Neural progenitor cell (in vitro differentiated cells): ENCODE measurements around the gene BACH1. TPM values are rescaled to one million over a fixed set of nuclear protein-coding genes. Genes with fewer than 3 reads are reported as not detected.

Source experiments
- DNase-seq: peaks from one replicate; pipeline ENCODE4 v3.0.0-alpha.2; 2016; ENCODE audit warnings: low spot score
- H2AFZ ChIP-seq: fragments of 200-600 bp; sonication (generic); replicated peaks from 2 replicates; pipeline ENCODE4 v1.6.1; 2016; ENCODE audit warnings: antibody characterized with exemption
- H3F3A ChIP-seq: fragments of 200-600 bp; sonication (generic); 2 replicates; pipeline ENCODE4 v1.6.1; 2016; ENCODE audit warnings: antibody characterized with exemption, low read depth
- H3K27ac ChIP-seq: fragments of 200-600 bp; sonication (generic); 2 replicates; pipeline ENCODE4 v1.5.1; 2016; ENCODE audit warnings: mild to moderate bottlenecking
- H3K27me3 ChIP-seq: fragments of 200-600 bp; sonication (generic); 2 replicates; pipeline ENCODE4 v1.6.1; 2016; ENCODE audit warnings: mild to moderate bottlenecking, moderate library complexity
- H3K36me3 ChIP-seq: fragments of 200-600 bp; sonication (generic); 2 replicates; pipeline ENCODE4 v1.5.1; 2016
- H3K4me1 ChIP-seq: fragments of 200-600 bp; sonication (generic); 2 replicates; pipeline ENCODE4 v1.6.1; 2016; ENCODE audit warnings: mixed run types
- H3K4me2 ChIP-seq: fragments of 200-600 bp; sonication (generic); 2 replicates; pipeline ENCODE4 v1.6.1; 2016
- H3K4me3 ChIP-seq: fragments of 200-600 bp; sonication (generic); 2 replicates; pipeline ENCODE4 v1.5.1; 2016
- H3K79me2 ChIP-seq: fragments of 200-600 bp; sonication (generic); 2 replicates; pipeline ENCODE4 v1.6.1; 2016; ENCODE audit warnings: low read depth
- H3K9ac ChIP-seq: fragments of 200-600 bp; sonication (generic); 2 replicates; pipeline ENCODE4 v1.6.1; 2016
- H3K9me3 ChIP-seq: fragments of 200-600 bp; sonication (generic); 2 replicates; pipeline ENCODE4 v1.5.1; 2016; ENCODE audit warnings: low read depth
- H4K20me1 ChIP-seq: fragments of 200-600 bp; sonication (generic); 2 replicates; pipeline ENCODE4 v1.6.1; 2016; ENCODE audit warnings: low read depth
- H3K27ac Mint-ChIP-seq: 3 replicates; pipeline ENCODE4 v1.8.0; 2021; ENCODE audit warnings: mixed read lengths
- H3K27me3 Mint-ChIP-seq: 2 replicates; pipeline ENCODE4 v1.8.0; 2022; ENCODE audit warnings: low read depth, mild to moderate bottlenecking, inconsistent platforms, moderate library complexity, mixed read lengths; ENCODE audit not compliant: insufficient read depth
- H3K36me3 Mint-ChIP-seq: 3 replicates; pipeline ENCODE4 v1.8.0; 2021; ENCODE audit warnings: mixed read lengths
- H3K4me1 Mint-ChIP-seq: 3 replicates; pipeline ENCODE4 v1.8.0; 2021; ENCODE audit warnings: mixed read lengths
- H3K4me3 Mint-ChIP-seq: 3 replicates; pipeline ENCODE4 v1.8.0; 2021; ENCODE audit warnings: mild to moderate bottlenecking, moderate library complexity, mixed read lengths
- H3K9me3 Mint-ChIP-seq: 3 replicates; pipeline ENCODE4 v1.8.0; 2020; ENCODE audit warnings: mixed read lengths
- EZH2 ChIP-seq: fragments of 200-600 bp; sonication (generic); IDR thresholded peaks from 2 replicates; pipeline ENCODE4 v1.6.1; 2017; ENCODE audit warnings: antibody characterized with exemption, mild to moderate bottlenecking, moderate library complexity
- EZH2phosphoT487 ChIP-seq: fragments of 200-600 bp; sonication (generic); IDR thresholded peaks from 2 replicates; pipeline ENCODE4 v1.6.1; 2017; ENCODE audit warnings: antibody characterized with exemption
- total RNA-seq: library from RNA; depleted of rRNA; stranded (reverse); fragments of >200 nt; gene quantifications from 2 replicates; pipeline ENCODE4 v1.2.3, GENCODE V29; 2015; ENCODE audit warnings: low replicate concordance
- TF ChIP-seq, protein P1 (sequence below): fragments of 200-600 bp; sonication (generic); IDR thresholded peaks from 2 replicates; pipeline ENCODE4 v1.5.1; 2017; ENCODE audit warnings: antibody characterized with exemption, mild to moderate bottlenecking

Gene BACH1
- total RNA-seq, 1 donor from 2014 or later: 93.8 TPM

GRCh38 chr21:29338256-29338655 lies 39.5 kb downstream of the BACH1 start:
- no peaks in the 10 kb centered on the region for H3F3A ChIP-seq
- H3K9ac ChIP-seq: no peak overlapping the region
- no peaks in the 10 kb centered on the region for H3K9me3 Mint-ChIP-seq
- H3K27me3 Mint-ChIP-seq: no peaks in the 10 kb centered on the region
- no peak overlapping the region for H3K27ac ChIP-seq
- no peak overlapping the region for H3K27ac Mint-ChIP-seq
- peaks cover 21% of the 10 kb centered on the region for H3K36me3 Mint-ChIP-seq
- no peak for DNase-seq
- no peaks in the 10 kb centered on the region for H3K9me3 ChIP-seq
- no peaks in the 10 kb centered on the region for H3K36me3 ChIP-seq
- no peaks in the 10 kb centered on the region for H3K27me3 ChIP-seq
- H3K4me1 Mint-ChIP-seq: no peaks in the 10 kb centered on the region
- no peak for TF ChIP-seq EZH2
- TF ChIP-seq, protein P1, sequence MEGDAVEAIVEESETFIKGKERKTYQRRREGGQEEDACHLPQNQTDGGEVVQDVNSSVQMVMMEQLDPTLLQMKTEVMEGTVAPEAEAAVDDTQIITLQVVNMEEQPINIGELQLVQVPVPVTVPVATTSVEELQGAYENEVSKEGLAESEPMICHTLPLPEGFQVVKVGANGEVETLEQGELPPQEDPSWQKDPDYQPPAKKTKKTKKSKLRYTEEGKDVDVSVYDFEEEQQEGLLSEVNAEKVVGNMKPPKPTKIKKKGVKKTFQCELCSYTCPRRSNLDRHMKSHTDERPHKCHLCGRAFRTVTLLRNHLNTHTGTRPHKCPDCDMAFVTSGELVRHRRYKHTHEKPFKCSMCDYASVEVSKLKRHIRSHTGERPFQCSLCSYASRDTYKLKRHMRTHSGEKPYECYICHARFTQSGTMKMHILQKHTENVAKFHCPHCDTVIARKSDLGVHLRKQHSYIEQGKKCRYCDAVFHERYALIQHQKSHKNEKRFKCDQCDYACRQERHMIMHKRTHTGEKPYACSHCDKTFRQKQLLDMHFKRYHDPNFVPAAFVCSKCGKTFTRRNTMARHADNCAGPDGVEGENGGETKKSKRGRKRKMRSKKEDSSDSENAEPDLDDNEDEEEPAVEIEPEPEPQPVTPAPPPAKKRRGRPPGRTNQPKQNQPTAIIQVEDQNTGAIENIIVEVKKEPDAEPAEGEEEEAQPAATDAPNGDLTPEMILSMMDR: no peak
- TF ChIP-seq EZH2phosphoT487: no peak
- peaks cover 46% of the 10 kb centered on the region for H3K79me2 ChIP-seq
- no peaks in the 10 kb centered on the region for H3K4me1 ChIP-seq
- H3K4me3 Mint-ChIP-seq: no peak overlapping the region
- no peak overlapping the region for H2AFZ ChIP-seq
- H3K4me2 ChIP-seq: no peak overlapping the region
- H3K4me3 ChIP-seq: no peak overlapping the region
- H4K20me1 ChIP-seq: peaks cover 13% of the 10 kb centered on the region

GRCh38 chr21:29340228-29340627 lies 41.5 kb downstream of the BACH1 start:
- H2AFZ ChIP-seq: no peak overlapping the region
- H3K27ac Mint-ChIP-seq: no peak overlapping the region
- peaks cover 23% of the 10 kb centered on the region for H3K36me3 Mint-ChIP-seq
- no peaks in the 10 kb centered on the region for H3K4me1 Mint-ChIP-seq
- no peaks in the 10 kb centered on the region for H3K9me3 ChIP-seq
- DNase-seq: no peak
- no peak overlapping the region for H3K9ac ChIP-seq
- H3K4me3 Mint-ChIP-seq: no peak overlapping the region
- H3K27me3 ChIP-seq: no peaks in the 10 kb centered on the region
- no peaks in the 10 kb centered on the region for H3K27me3 Mint-ChIP-seq
- no peak overlapping the region for H3K4me3 ChIP-seq
- H3K9me3 Mint-ChIP-seq: no peaks in the 10 kb centered on the region
- H3K36me3 ChIP-seq: no peaks in the 10 kb centered on the region
- no peak overlapping the region for H3K27ac ChIP-seq
- H3K4me2 ChIP-seq: no peak overlapping the region
- H3F3A ChIP-seq: no peaks in the 10 kb centered on the region
- H4K20me1 ChIP-seq: peaks cover 13% of the 10 kb centered on the region
- TF ChIP-seq, protein P1: no peak
- TF ChIP-seq EZH2: no peak
- peaks cover 30% of the 10 kb centered on the region for H3K79me2 ChIP-seq
- H3K4me1 ChIP-seq: no peaks in the 10 kb centered on the region

- Mint-ChIP-seq H3K27ac (no peak overlapping the region), H3K4me3 (no peak overlapping the region), H3K36me3 (peaks cover 20% of the 10 kb centered on the region), H3K4me1 (no peaks in the 10 kb centered on the region), H3K27me3 (no peaks in the 10 kb centered on the region), H3K9me3 (no peaks in the 10 kb centered on the region)
- Histone ChIP-seq H4K20me1 (peaks cover 5% of the 10 kb centered on the region), H3K4me1 (no peaks in the 10 kb centered on the region), H3K79me2 (peaks cover 14% of the 10 kb centered on the region), H3F3A (no peaks in the 10 kb centered on the region), H3K4me3 (no peak overlapping the region), H3K27ac (no peak overlapping the region), H2AFZ (no peak overlapping the region), H3K4me2 (no peak overlapping the region), H3K36me3 (no peaks in the 10 kb centered on the region), H3K9me3 (no peaks in the 10 kb centered on the region), H3K27me3 (no peaks in the 10 kb centered on the region), H3K9ac (no peak overlapping the region)
- TF ChIP-seq, protein P1: no peak
- no peak for TF ChIP-seq EZH2phosphoT487
- no peak for TF ChIP-seq EZH2
- DNase-seq: no peak
Measured at GRCh38 chr21:29342363-29342957, 43.7 kb downstream of the BACH1 start.
